DOHH2 (cell line): Measurements from ENCODE around the gene SNRPA.

Experiments used
- CTCF ChIP-seq: fragments of 200-600 bp; sonication (generic); IDR thresholded peaks from one replicate; pipeline ENCODE4 v1.5.1; 2014; ENCODE audit warnings: antibody characterized with exemption, mild to moderate bottlenecking, low read depth, low read length; ENCODE audit not compliant: poor library complexity, severe bottlenecking
- EZH2phosphoT487 ChIP-seq: fragments of 200-600 bp; sonication (generic); IDR thresholded peaks from 2 replicates; pipeline ENCODE4 v1.6.1; 2017; ENCODE audit warnings: borderline replicate concordance, mild to moderate bottlenecking, antibody characterized with exemption, low read length, moderate library complexity, mixed read lengths

- TF ChIP-seq CTCF (no peak), EZH2phosphoT487 (no peak)
These were observed 41.2 kb upstream of the SNRPA start for GRCh38 chr19:40709817-40710216.
